ENCODE results near the gene MS4A18. TPM values are rescaled to one million over a fixed set of nuclear protein-coding genes. Genes with fewer than 3 reads are reported as not detected.
A peak's percentile ranks its signal among the peaks of the same experiment; 100 is the strongest.
"Not testable (repeated sequence)": the region's sequence is repeated elsewhere in the genome, so short reads cannot be mapped to it uniquely, and the experiment has no call there.

Gene MS4A18
- total RNA-seq, 1 donor from 2014 or later = 0.75 TPM

DNA sequence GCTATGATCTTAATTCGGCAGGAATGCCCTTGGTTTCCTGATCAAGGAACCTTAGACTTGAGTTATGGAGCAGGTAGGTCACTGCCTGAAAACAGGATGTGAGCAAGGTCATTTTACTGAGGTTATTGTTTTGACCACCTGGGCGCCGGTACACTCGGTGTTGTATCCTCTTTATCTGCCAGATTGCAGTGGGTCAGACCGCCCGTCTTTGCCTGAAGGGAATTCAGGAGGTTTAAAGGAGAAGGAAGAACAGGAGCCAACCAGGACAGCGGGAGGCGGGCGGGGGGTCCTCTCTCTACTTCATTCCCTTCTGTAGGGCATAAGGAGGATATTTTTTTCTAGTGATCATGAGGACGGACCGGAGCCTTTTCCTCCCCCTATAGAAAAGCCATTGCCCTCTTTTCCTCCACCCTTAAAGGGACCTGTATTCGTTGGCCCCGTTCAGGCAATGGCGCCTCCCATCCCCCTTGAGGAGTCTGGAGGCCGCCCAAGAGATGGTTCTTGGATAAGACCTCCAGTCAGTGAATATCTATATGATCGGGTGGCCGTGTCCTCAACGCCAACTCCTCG, 32.8 kb downstream of the MS4A18 start:
- H3K4me3 Mint-ChIP-seq = no peak overlapping the region
- no peaks in the 10 kb centered on the region for H3K36me3 Mint-ChIP-seq
- peaks cover 11% of the 10 kb centered on the region for H3K27me3 Mint-ChIP-seq
- no peaks in the 10 kb centered on the region for H3K4me1 Mint-ChIP-seq (ENCODE audit: unreplicated experiment)
- no peaks in the 10 kb centered on the region for H3K9me3 Mint-ChIP-seq
- DNase-seq (ENCODE audit: extremely low spot score, unreplicated experiment) = no peak
- H3K27ac Mint-ChIP-seq = no peak overlapping the region
- TF ChIP-seq, protein P1, sequence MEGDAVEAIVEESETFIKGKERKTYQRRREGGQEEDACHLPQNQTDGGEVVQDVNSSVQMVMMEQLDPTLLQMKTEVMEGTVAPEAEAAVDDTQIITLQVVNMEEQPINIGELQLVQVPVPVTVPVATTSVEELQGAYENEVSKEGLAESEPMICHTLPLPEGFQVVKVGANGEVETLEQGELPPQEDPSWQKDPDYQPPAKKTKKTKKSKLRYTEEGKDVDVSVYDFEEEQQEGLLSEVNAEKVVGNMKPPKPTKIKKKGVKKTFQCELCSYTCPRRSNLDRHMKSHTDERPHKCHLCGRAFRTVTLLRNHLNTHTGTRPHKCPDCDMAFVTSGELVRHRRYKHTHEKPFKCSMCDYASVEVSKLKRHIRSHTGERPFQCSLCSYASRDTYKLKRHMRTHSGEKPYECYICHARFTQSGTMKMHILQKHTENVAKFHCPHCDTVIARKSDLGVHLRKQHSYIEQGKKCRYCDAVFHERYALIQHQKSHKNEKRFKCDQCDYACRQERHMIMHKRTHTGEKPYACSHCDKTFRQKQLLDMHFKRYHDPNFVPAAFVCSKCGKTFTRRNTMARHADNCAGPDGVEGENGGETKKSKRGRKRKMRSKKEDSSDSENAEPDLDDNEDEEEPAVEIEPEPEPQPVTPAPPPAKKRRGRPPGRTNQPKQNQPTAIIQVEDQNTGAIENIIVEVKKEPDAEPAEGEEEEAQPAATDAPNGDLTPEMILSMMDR (conservative IDR thresholded peaks at IDR 0.05) = no peak

DNA sequence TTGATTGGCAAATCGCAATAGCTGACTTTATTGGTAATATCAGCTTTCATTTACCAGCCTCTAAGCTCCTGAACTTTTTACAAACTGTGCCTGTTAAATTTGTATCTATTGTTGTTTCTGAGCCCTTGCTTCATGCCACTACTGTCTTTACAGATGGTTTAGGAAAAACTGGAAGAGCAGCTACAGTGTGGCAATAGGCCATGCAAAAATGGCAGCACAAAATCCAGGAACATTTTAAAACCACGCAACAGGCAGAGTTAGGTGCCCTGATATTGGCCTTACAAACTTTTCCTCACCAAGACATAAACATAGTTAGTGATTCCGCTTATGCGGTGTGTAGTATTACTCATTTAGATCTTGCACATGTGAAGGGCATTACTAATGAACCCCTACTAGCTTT, 34.2 kb downstream of the MS4A18 start:
- H3K4me3 Mint-ChIP-seq; H3K27me3 Mint-ChIP-seq; H3K36me3 Mint-ChIP-seq; H3K4me1 Mint-ChIP-seq (ENCODE audit: unreplicated experiment); H3K27ac Mint-ChIP-seq; DNase-seq (ENCODE audit: extremely low spot score, unreplicated experiment); H3K9me3 Mint-ChIP-seq: not testable (repeated sequence)

DNA sequence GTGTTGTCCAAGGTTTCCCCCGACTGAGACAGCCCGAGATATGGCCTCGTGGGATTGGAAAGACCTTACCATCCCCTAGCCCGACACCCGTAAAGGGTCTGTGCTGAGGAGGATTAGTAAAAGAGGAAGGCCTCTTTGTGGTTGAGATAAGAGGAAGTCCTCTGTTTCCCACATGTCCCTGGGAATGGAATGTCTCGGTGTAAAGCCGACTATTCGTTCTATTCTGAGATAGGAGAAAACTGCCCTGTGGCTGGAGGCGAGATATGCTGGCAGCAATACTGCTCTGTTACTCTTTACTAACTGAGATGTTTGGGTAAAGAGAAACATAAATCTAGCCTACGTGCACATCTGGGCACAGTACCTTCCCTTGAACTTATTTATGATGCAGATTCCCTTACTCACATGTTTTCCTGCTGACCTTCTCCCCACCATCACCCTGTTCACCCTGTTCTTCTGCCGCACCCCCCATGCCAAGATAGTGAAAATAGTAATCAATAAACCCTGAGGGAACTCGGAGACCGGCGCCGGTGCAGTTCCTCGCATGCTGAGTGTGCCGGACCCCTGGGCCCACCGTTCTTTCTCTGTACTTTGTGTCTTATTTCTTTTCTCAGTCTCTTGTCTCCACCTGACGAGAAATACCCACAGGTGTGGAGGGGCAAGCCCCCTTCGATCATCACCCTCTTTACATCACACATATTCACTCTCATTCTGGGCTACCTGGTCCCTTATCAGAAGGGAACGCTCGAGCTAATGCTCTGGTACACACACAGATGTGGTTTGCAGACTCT, 35.1 kb downstream of the MS4A18 start:
- H3K9me3 Mint-ChIP-seq; H3K36me3 Mint-ChIP-seq; DNase-seq (ENCODE audit: extremely low spot score, unreplicated experiment); H3K4me1 Mint-ChIP-seq (ENCODE audit: unreplicated experiment); H3K4me3 Mint-ChIP-seq; H3K27me3 Mint-ChIP-seq; H3K27ac Mint-ChIP-seq: not testable (repeated sequence)

DNA sequence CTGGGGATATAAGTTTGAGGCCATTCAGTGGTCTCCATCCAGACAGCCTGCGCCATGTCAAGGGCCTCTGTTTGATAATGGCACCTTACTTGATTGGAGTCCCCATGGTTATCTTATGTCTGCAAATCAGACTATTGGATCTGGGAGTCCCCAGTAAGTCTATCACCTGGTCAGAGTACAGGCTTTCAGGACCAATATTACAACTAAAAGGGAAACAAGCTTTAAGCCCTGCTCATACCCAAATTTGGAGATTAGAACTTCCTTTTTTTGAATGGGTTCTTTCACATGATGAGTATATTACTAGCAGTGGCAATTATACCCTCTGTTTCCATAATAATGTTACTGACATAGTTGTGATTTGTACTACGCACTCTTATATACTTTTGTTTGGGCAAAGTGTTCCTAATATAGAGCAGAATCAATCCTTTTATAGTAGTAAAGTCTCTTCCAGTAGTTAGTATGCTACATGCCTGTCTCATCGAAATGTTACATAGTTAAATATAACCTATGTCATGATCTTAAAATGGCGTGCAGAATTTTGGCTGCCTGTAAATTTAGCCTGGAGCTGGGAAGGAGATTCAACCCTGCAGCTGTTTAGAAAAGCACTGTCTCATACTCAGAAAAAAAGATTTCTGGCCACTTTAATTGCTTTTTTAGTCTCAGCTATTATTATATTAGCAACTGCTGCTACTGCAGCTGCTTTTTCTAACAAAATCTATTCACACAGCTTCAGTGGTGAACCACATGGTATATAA, 37.1 kb downstream of the MS4A18 start:
- TF ChIP-seq, protein P1 (conservative IDR thresholded peaks at IDR 0.05) = no peak
- H3K27ac Mint-ChIP-seq = no peak overlapping the region
- H3K9me3 Mint-ChIP-seq = no peaks in the 10 kb centered on the region
- no peaks in the 10 kb centered on the region for H3K4me1 Mint-ChIP-seq (ENCODE audit: unreplicated experiment)
- no peak overlapping the region for H3K4me3 Mint-ChIP-seq
- DNase-seq (ENCODE audit: extremely low spot score, unreplicated experiment) = no peak
- peaks cover 3% of the 10 kb centered on the region for H3K27me3 Mint-ChIP-seq
- H3K36me3 Mint-ChIP-seq = no peaks in the 10 kb centered on the region

DNA sequence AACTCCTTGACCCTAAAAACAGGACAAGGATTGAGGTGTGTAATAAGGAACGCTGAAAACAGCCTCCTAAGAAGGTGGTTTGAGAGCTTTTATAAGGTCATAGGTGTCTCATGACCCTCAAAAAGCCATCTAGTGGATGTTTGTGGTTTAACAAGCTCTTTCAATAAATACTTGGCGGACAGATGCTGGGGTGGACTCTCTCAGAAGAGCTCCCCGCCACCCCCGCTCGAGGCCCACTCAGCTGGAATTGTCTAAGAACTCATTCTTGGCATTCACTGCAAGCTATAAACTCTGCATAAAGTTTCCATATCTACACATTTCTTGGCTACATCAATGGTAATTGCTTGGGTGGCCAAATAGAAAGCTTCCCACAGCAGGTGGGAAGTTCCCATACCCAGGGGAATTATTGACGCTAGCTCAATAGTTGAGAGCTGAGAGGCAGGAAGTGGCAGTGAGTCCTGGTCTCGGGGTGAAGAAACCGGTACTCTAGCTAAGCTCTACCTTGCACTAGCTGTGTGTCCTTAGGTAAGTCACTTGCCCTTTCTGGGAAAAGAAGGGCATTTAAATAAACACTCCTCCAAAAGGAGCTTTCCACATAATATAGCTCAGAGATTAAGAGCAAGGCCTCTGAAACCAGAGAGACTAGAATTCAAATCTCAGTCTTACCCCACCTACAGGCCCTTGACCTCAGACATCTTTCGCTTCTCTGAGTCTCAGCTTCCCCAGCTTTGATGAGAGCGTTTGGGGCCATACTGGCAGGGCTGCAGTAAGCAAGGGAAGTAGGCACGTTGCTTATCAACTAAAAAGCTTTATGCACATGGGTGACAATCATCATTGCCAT, 38.6 kb downstream of the MS4A18 start:
- no peaks in the 10 kb centered on the region for H3K4me1 Mint-ChIP-seq (ENCODE audit: unreplicated experiment)
- no peak for DNase-seq (ENCODE audit: extremely low spot score, unreplicated experiment)

More for the DNA sequence above, 38.6 kb downstream of the MS4A18 start:
- Mint-ChIP-seq H3K27ac (no peak overlapping the region), H3K4me3 (no peak overlapping the region), H3K9me3 (no peaks in the 10 kb centered on the region), H3K27me3 (peaks cover 8% of the 10 kb centered on the region), H3K36me3 (no peaks in the 10 kb centered on the region)
- TF ChIP-seq, protein P1 (conservative IDR thresholded peaks at IDR 0.05) = peak; percentile 62
